Loucy (cell line): Measurements from ENCODE around the gene TEX54.
A peak's percentile ranks its signal among the peaks of the same experiment; 100 is the strongest.

Experiments used
- H2AFZ ChIP-seq: fragments of 200-600 bp; sonication (generic); 2 replicates; pipeline ENCODE4 v1.6.0; 2016; ENCODE audit warnings: antibody characterized with exemption, mild to moderate bottlenecking, low read length, moderate library complexity
- H3F3A ChIP-seq: fragments of 200-600 bp; 2 replicates; pipeline ENCODE4 v1.6.0; 2016; ENCODE audit warnings: antibody characterized with exemption, low read depth, mild to moderate bottlenecking
- H3K27me3 ChIP-seq: fragments of 200-600 bp; sonication (generic); 2 replicates; pipeline ENCODE4 v1.6.1; 2014; ENCODE audit warnings: low read length, mild to moderate bottlenecking; ENCODE audit not compliant: insufficient read depth, poor library complexity, severe bottlenecking
- H3K36me3 ChIP-seq: fragments of 200-600 bp; sonication (generic); 2 replicates; pipeline ENCODE4 v1.6.1; 2016; ENCODE audit warnings: low read length; ENCODE audit not compliant: insufficient read depth
- H3K4me1 ChIP-seq: fragments of 200-600 bp; sonication (generic); 2 replicates; pipeline ENCODE4 v1.5.1; 2014; ENCODE audit warnings: low read length, mild to moderate bottlenecking; ENCODE audit not compliant: insufficient read depth, poor library complexity, severe bottlenecking
- H3K4me2 ChIP-seq: fragments of 200-600 bp; sonication (generic); 2 replicates; pipeline ENCODE4 v1.6.0; 2014; ENCODE audit warnings: antibody characterized with exemption, low read length, low read depth, mild to moderate bottlenecking; ENCODE audit not compliant: poor library complexity, severe bottlenecking
- H3K4me3 ChIP-seq: fragments of 200-600 bp; sonication (generic); 2 replicates; pipeline ENCODE4 v1.5.1; 2014; ENCODE audit warnings: low read length, mild to moderate bottlenecking, mixed read lengths; ENCODE audit not compliant: poor library complexity, severe bottlenecking
- H3K79me2 ChIP-seq: fragments of 200-600 bp; sonication (generic); 2 replicates; pipeline ENCODE4 v1.6.1; 2014; ENCODE audit warnings: low read length; ENCODE audit not compliant: insufficient read depth
- H3K9ac ChIP-seq: fragments of 200-600 bp; sonication (generic); 2 replicates; pipeline ENCODE4 v1.6.0; 2014; ENCODE audit warnings: mild to moderate bottlenecking, low read depth, low read length, moderate library complexity; ENCODE audit not compliant: poor library complexity, severe bottlenecking
- H3K9me2 ChIP-seq: fragments of 200-600 bp; sonication (generic); replicated peaks from 2 replicates; pipeline ENCODE4 v1.6.1; 2016; ENCODE audit warnings: low read depth, low read length, mixed read lengths
- H3K9me3 ChIP-seq: fragments of 200-600 bp; sonication (generic); 2 replicates; pipeline ENCODE4 v1.6.1; 2014; ENCODE audit warnings: mild to moderate bottlenecking, antibody characterized with exemption, low read length, low read depth; ENCODE audit not compliant: insufficient read depth
- H4K20me1 ChIP-seq: fragments of 200-600 bp; sonication (generic); 2 replicates; pipeline ENCODE4 v1.6.0; 2014; ENCODE audit warnings: antibody characterized with exemption, low read length, mild to moderate bottlenecking; ENCODE audit not compliant: insufficient read depth, poor library complexity, severe bottlenecking
- CTCF ChIP-seq: fragments of 200-600 bp; sonication (generic); conservative IDR thresholded peaks from 2 replicates; pipeline ENCODE4 v1.5.1; 2014; ENCODE audit warnings: mild to moderate bottlenecking, antibody characterized with exemption, low read length
- EZH2phosphoT487 ChIP-seq: fragments of 200-600 bp; IDR thresholded peaks from 2 replicates; pipeline ENCODE4 v1.6.1; 2018; ENCODE audit warnings: antibody characterized with exemption, mild to moderate bottlenecking, moderate library complexity, borderline replicate concordance

Gene TEX54

DNA sequence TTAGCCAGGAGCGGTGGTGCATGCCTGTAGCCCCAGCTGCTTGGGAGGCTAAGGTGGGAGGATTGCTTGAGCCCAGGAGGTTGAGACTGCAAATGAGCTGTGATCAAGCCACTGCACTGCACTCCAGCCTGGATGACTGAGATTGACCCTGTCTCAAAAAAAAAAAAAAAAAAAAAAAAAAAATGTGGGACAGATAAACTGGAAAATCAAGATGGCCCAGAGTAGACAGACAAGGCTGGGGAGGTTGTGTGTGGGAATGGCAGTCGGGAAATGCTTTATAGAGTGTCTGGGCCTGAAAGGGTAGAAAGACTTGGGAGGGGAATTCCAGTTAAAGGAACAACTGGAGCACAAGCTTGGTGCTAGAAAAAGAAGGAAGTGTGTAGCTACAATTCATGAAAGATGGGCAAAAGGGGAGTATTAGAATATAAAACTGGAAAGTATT lies 24.9 kb upstream of the TEX54 start:
- peak overlapping the region; percentile 90 for H3K4me3 ChIP-seq
- H3K9ac ChIP-seq: peak overlapping the region; percentile 99

DNA sequence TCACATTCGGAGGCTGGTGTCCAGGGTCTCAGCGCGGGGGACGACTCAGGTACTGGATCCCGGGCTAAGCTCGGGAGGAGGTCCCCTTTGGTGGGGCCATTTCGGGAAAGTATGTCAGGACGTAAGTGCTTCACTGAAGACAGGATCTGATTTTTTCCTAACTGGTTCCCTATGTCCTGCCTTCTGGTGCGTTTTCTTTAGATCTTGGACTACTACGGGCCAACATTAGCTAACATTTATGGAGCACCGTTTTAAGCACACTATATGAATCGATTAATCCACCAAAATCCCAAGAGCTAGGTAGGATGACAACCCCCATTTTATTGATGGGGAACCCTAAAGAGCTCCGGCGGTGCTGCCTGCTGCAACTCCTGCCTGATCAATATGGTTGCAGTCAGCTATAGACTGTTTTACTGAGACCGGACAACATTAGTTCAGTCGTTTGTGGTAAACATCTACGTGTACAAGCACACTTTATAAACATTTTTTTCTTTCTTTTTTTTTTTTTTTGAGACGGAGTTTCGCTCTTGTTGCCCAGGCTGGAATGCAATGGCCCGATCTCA lies 23.8 kb upstream of the TEX54 start:
- peaks cover 78% of the 10 kb centered on the region for H3K79me2 ChIP-seq
- peaks cover 49% of the 10 kb centered on the region for H3K4me1 ChIP-seq
- peaks cover 11% of the 10 kb centered on the region for H3K27me3 ChIP-seq
- H3K4me2 ChIP-seq: peak overlapping the region; percentile 88
- H4K20me1 ChIP-seq: peaks cover 42% of the 10 kb centered on the region
- H2AFZ ChIP-seq: peak overlapping the region; percentile 79
- H3K36me3 ChIP-seq: peaks cover 38% of the 10 kb centered on the region
- peak overlapping the region; percentile 99 for H3K9ac ChIP-seq
- peak overlapping the region; percentile 90 for H3K4me3 ChIP-seq
- peaks cover 20% of the 10 kb centered on the region; the same call in 1 of the 2 replicates for H3F3A ChIP-seq
- H3K9me2 ChIP-seq: no peaks in the 10 kb centered on the region
- no peaks in the 10 kb centered on the region for H3K9me3 ChIP-seq
- TF ChIP-seq CTCF: no peak
- TF ChIP-seq EZH2phosphoT487: no peak

More for the DNA sequence above, 24.9 kb upstream of the TEX54 start:
- H3K4me1 ChIP-seq: peaks cover 50% of the 10 kb centered on the region
- H3K9me2 ChIP-seq: no peaks in the 10 kb centered on the region
- peaks cover 8% of the 10 kb centered on the region; the same call in 1 of the 2 replicates for H3F3A ChIP-seq
- peak overlapping the region; percentile 88 for H3K4me2 ChIP-seq
- TF ChIP-seq CTCF (no peak), EZH2phosphoT487 (no peak)
- peaks cover 30% of the 10 kb centered on the region for H4K20me1 ChIP-seq
- H2AFZ ChIP-seq: no peak overlapping the region
- peaks cover 67% of the 10 kb centered on the region for H3K79me2 ChIP-seq
- H3K36me3 ChIP-seq: peaks cover 27% of the 10 kb centered on the region
- H3K27me3 ChIP-seq: peaks cover 11% of the 10 kb centered on the region
- H3K9me3 ChIP-seq: no peaks in the 10 kb centered on the region

DNA sequence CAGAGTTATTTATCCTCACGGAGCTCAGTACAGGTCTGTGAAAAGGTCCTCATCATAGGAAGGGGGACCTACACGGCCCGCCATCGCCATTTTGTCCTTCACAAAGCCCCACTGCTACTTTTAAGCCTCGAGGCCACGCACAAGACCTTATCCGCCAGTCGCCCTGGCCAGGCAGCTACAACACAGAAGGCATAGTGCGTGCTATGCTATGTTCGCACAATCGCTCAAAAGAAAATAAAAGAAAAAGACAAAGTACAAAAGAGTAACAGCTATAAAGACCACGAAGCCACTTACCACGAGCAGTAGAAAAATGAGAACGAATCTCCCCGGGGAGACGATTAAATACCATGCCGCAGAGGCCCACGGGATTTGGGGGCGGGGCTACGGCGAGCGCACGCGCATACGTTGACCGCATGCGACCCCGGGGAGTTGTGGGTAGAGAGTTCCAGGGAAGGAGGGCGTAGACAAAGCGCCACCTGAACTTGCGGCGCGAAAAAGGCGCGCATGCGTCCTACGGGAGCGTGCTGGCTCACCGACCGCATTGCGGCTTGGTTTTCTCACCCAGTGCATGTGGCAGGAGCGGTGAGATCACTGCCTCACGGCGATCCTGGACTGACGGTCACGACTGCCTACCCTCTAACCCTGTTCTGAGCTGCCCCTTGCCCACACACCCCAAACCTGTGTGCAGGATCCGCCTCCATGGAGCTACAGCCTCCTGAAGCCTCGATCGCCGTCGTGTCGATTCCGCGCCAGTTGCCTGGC lies 23.1 kb upstream of the TEX54 start:
- Histone ChIP-seq H3K9me2 (no peaks in the 10 kb centered on the region), H4K20me1 (peaks cover 43% of the 10 kb centered on the region), H2AFZ (peak overlapping the region; percentile 79), H3K9ac (peak overlapping the region; percentile 99), H3K36me3 (peaks cover 40% of the 10 kb centered on the region), H3K79me2 (peaks cover 78% of the 10 kb centered on the region), H3K27me3 (peaks cover 11% of the 10 kb centered on the region), H3F3A (peaks cover 22% of the 10 kb centered on the region; the same call in 1 of the 2 replicates), H3K4me2 (peak overlapping the region; percentile 98), H3K4me3 (peak overlapping the region; percentile 90), H3K9me3 (no peaks in the 10 kb centered on the region), H3K4me1 (peaks cover 43% of the 10 kb centered on the region)
- TF ChIP-seq CTCF (no peak), EZH2phosphoT487 (no peak)
